K562 (cell line): ENCODE measurements around the gene KLHDC7B. TPM values are rescaled to one million over a fixed set of nuclear protein-coding genes. Genes with fewer than 3 reads are reported as not detected.

Experiments used
- ATAC-seq: fragments of 200-7000 bp; cut with Tn5 transposase; 3 replicates; pipeline ENCODE4 v1.9.1; 2020; ENCODE audit warnings: moderate library complexity
- BruUV-seq: library from RNA; stranded (reverse); fragments of 400-500 nt; replicated peaks from 2 replicates; lab custom pipeline; 2021; lab: Mats Ljungman, UMichigan
- CTCF ChIA-PET: fragments of 300-600 bp; formaldehyde crosslinking; extraction: SDS; loops from one replicate; lab custom pipeline; 2021; ENCODE audit warnings: low intra/inter-chr PET ratio; lab: Yijun Ruan, JAX
- POLR2A ChIA-PET: fragments of 300-600, 350-650 bp; sonication (Branson Sonifier 250); formaldehyde crosslinking; extraction: SDS; loops from one replicate; lab custom pipeline; 2021; ENCODE audit warnings: antibody characterized with exemption, inconsistent platforms; lab: Yijun Ruan, JAX
- DNase-seq, 4 experiments: peaks; one replicate each; pipeline versions ENCODE4 v3.0.0 to v3.0.0-alpha.2; 2011 to 2018; ENCODE audit warnings: low spot score in 3 of 4, mixed read lengths in 3 of 4; ENCODE audit errors: extremely low read depth in 1 of 4
- FAIRE-seq: peaks from 2 replicates; lab custom pipeline; 2011; peaks lifted over from hg19 to GRCh38; lab: Jason Lieb, UNC
- H2AFZ ChIP-seq: 2 replicates; pipeline ENCODE4 v1.6.0; 2011; ENCODE audit warnings: low read depth, low read length, control low read depth, inconsistent platforms
- H3K27ac ChIP-seq: fragments of 200-600 bp; 3 replicates; pipeline ENCODE4 v1.8.0; 2011; ENCODE audit warnings: low read depth, mild to moderate bottlenecking, control low read depth, inconsistent platforms, low read length, moderate library complexity, mixed read lengths; ENCODE audit errors: extremely low read depth
- H3K27me3 ChIP-seq, 2 experiments: fragments of 300-600 bp in 1 of 2; 2 replicates in 1 of 2; 3 replicates in 1 of 2; pipeline versions ENCODE4 v1.6.0 to v1.8.0; 2011; ENCODE audit warnings: inconsistent platforms in 2 of 2, low read length in 2 of 2, mild to moderate bottlenecking in 1 of 2, mixed read lengths in 1 of 2, moderate library complexity in 1 of 2; ENCODE audit not compliant: control insufficient read depth in 2 of 2, insufficient read depth in 2 of 2
- H3K36me3 ChIP-seq: fragments of 300-600 bp; 3 replicates; pipeline ENCODE4 v1.8.0; 2011; ENCODE audit warnings: mild to moderate bottlenecking, low read length, inconsistent platforms; ENCODE audit not compliant: control insufficient read depth, insufficient read depth
- H3K4me1 ChIP-seq, 2 experiments: fragments of 200-600 bp in 1 of 2; replicated peaks in 1 of 2; 2 replicates in 1 of 2; 3 replicates in 1 of 2; pipeline versions ENCODE4 v1.5.1 to v1.8.0; 2011; ENCODE audit warnings: inconsistent platforms in 2 of 2, low read length in 2 of 2, mild to moderate bottlenecking in 1 of 2, mixed read lengths in 1 of 2, moderate library complexity in 1 of 2; ENCODE audit not compliant: control insufficient read depth in 2 of 2, insufficient read depth in 2 of 2
- H3K4me2 ChIP-seq: 2 replicates; pipeline ENCODE4 v1.6.1; 2011; ENCODE audit warnings: low read length, control low read depth, inconsistent platforms, mixed read lengths; ENCODE audit not compliant: insufficient read depth
- H3K4me3 ChIP-seq: fragments of 200-600 bp; sonication (generic), shearing (Covaris generic); 2 replicates; pipeline ENCODE4 v1.5.1; 2016; ENCODE audit warnings: control low read depth, inconsistent platforms
- H3K79me2 ChIP-seq: fragments of 200-600 bp; 3 replicates; pipeline ENCODE4 v1.8.0; 2011; ENCODE audit warnings: low read length, inconsistent platforms; ENCODE audit not compliant: control insufficient read depth, insufficient read depth
- H3K9ac ChIP-seq, 2 experiments: 2 replicates each; pipeline versions ENCODE4 v1.6.0 to v1.6.1; 2011; ENCODE audit warnings: low read depth in 2 of 2, low read length in 2 of 2, control low read depth in 1 of 2, inconsistent platforms in 1 of 2, mild to moderate bottlenecking in 1 of 2, mixed read lengths in 1 of 2; ENCODE audit not compliant: insufficient read depth in 1 of 2
- H3K9me1 ChIP-seq: one replicate; pipeline ENCODE4 v1.6.0; 2011; ENCODE audit warnings: inconsistent platforms, mild to moderate bottlenecking, low read length, moderate library complexity; ENCODE audit not compliant: control insufficient read depth, insufficient read depth
- H3K9me3 ChIP-seq: replicated peaks from 2 replicates; pipeline ENCODE4 v1.5.1; 2011; ENCODE audit warnings: low read depth, low read length, inconsistent platforms; ENCODE audit not compliant: control insufficient read depth, insufficient read depth
- H4K20me1 ChIP-seq: replicated peaks from 2 replicates; pipeline ENCODE4 v1.6.1; 2011; ENCODE audit warnings: low read length, inconsistent platforms, mixed read lengths; ENCODE audit not compliant: control insufficient read depth, insufficient read depth
- CHD1 ChIP-seq: fragments of 200-600 bp; sonication (generic); IDR thresholded peaks from one replicate; pipeline ENCODE4 v1.6.1; 2012; ENCODE audit warnings: mild to moderate bottlenecking, moderate library complexity, low read length, inconsistent platforms
- DACH1 ChIP-seq: fragments of 450-650 bp; IDR thresholded peaks from 2 replicates; pipeline ENCODE4 v1.6.1; 2018; ENCODE audit not compliant: partially characterized antibody
- MAZ ChIP-seq, 2 experiments: fragments of 450-650 bp in 1 of 2; sonication (generic) in 1 of 2; formaldehyde crosslinking; IDR thresholded peaks in 1 of 2; conservative IDR thresholded peaks in 1 of 2; 2 replicates each; pipeline versions ENCODE4 v1.4.0 to v1.5.0; 2020; ENCODE audit warnings: mild to moderate bottlenecking in 1 of 2, missing genetic modification reagents in 1 of 2
- RBM25 ChIP-seq: fragments of 200-400 bp; formaldehyde crosslinking; IDR thresholded peaks from 2 replicates; pipeline ENCODE4 v1.6.1; 2018; ENCODE audit warnings: low read length, low read depth, moderate library complexity; ENCODE audit not compliant: severe bottlenecking
- SP1 ChIP-seq: sonication (generic); formaldehyde crosslinking; IDR thresholded peaks from 2 replicates; pipeline ENCODE4 v1.8.1; 2022; ENCODE audit warnings: mild to moderate bottlenecking, missing genetic modification reagents
- SREBF1 ChIP-seq: fragments of 150-350 bp; IDR thresholded peaks from 2 replicates; pipeline ENCODE4 v1.6.1; 2014; ENCODE audit warnings: antibody characterized with exemption, low read depth, low read length, borderline replicate concordance
- WGBS: fragments of 100-300 bp; shearing (Covaris generic); methylation state at CpG from one replicate; pipeline ENCODE4 v1.1.6; 2016; ENCODE audit warnings: low coverage, mixed read lengths; ENCODE audit not compliant: insufficient coverage; ENCODE audit errors: missing lambda C conversion rate; 5-methylcytosine and 5-hydroxymethylcytosine counted together
- in situ Hi-C: fragments of 300-500 bp; cut with MboI; formaldehyde crosslinking; loops from 4 replicates; pipeline ENCODE4 v1.15.0; 2018; ENCODE audit warnings: inconsistent platforms, mixed read lengths
- intact Hi-C: fragments of 100-400 bp; cut with micrococcal nuclease; formaldehyde crosslinking; loops from 2 replicates; pipeline ENCODE4 v1.14.2; 2022
- polyA plus RNA-seq, 8 experiments: library from polyadenylated mRNA; depleted of rRNA in 4 of 8; stranded (reverse) in 5 of 8; unstranded in 3 of 8; fragments of >200 nt; fragmentation: Nextera tagmentation in 2 of 8; fragmentation: Illumina TruSeq in 1 of 8; extraction: Ambion mirVana in 2 of 8; extraction: Trizol in 1 of 8; gene quantifications; 2 replicates each; pipeline versions ENCODE4 v1.2.1 to v1.2.3, GENCODE V29; 2011 to 2014; ENCODE audit warnings: inconsistent platforms in 1 of 8, missing spikeins in 1 of 8
- total RNA-seq, 7 experiments: library from RNA; depleted of rRNA in 6 of 7; stranded (reverse); fragments of >200 nt in 6 of 7; fragmentation: Illumina TruSeq in 2 of 7; extraction: Trizol in 2 of 7; gene quantifications; 2 replicates each; pipeline versions ENCODE4 v1.2.1 to v1.2.3, GENCODE V29; 2011 to 2021; ENCODE audit warnings: low replicate concordance in 1 of 7

The KLHDC7B gene
- total and polyA plus RNA-seq, 9 of the 15 experiments (the other 6 are each of a cell fraction or from before 2014, with no cell fraction given), result 0.04 to 0.22 (median 0.05) TPM; not detected in 4

DNA sequence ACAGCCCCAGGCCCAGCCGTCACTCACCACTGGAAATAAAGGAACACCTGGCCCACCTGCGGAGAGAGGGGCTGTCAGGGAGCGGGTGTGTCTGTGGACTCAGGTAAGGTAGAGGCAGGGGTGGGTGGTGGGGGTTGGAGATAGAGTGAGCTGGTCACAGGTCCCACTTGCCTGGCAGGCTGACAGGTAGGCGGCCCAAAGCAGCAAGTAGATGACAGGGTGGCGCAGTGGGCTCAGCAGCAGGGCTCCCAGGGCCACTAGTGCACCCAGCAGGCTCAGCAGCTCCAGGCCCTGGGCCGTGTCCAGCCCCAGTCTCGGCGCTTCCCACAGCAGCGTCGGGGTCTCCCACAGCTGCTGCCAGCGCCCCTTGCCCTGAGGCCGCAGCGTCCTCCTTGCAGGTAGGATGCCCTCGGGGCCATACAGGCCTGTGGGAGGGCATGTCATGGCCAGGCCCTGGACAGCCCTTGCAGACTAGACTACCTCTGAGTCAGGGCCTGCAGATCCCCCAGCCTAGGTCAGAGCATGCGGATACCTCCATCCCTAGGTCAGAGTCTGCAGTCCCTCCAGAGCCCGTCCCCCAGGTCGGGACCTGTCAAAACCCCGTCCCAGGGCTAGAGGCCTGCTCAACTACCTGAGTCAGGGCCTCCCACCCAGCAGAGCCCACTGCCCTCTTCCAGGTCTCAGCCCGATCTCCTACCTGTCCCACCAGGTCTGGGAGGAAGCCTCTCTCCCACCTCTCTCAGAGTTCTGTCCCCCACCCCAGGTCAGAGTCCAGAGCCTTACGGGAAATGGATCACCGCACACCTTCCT, 38.9 kb upstream of the KLHDC7B start:
- intact Hi-C loops (no loop called here), in situ Hi-C loops (no loop called here)
- TSS peak; percentile 75 for BruUV-seq
- Histone ChIP-seq H3K27ac (peak overlapping the region; percentile 74), H3K79me2 (peaks cover 38% of the 10 kb centered on the region), H3K9ac (peak overlapping the region; percentile 85 to 96), H3K4me2 (peak overlapping the region; percentile 91), H3K4me3 (peak overlapping the region; percentile 87), H4K20me1 (no peaks in the 10 kb centered on the region), H3K9me1 (no peaks in the 10 kb centered on the region), H3K9me3 (no peaks in the 10 kb centered on the region), H3K27me3 (no peaks in the 10 kb centered on the region), H3K36me3 (peaks cover 29% of the 10 kb centered on the region; the same call in 1 of the 3 replicates), H3K4me1 (peaks cover 0 to 27% of the 10 kb centered on the region in 2 experiments; a peak in 3 of 5 replicates), H2AFZ (peak overlapping the region; percentile 93)
- CTCF ChIA-PET, result no interaction called here
- POLR2A ChIA-PET, result interaction anchor here (0.6 to 5.7 kb wide), 3 partner anchors 10 to 317 kb away, joined by 3 to 65 read pairs (median 4); partner anchors contain the start of gene SCO2
- FAIRE-seq, result no peak
- peak in 3 of 4 experiments; percentile 21 to 23 (median 21) for DNase-seq
- peak; percentile 36 for ATAC-seq
- WGBS, result 22% methylated on average over 6 of the region's 21 CpGs
- TF ChIP-seq DACH1, result no peak
- no peak for TF ChIP-seq SREBF1
- TF ChIP-seq MAZ (CRISPR knock-in tag; conservative IDR thresholded peaks at IDR 0.05 in 1 of 2, IDR thresholded peaks at IDR 0.05 in 1 of 2), result 0 out of 4 replicates have a peak, but pooled peaks of 1 of the 2 experiments have one; percentile 13
- TF ChIP-seq SP1 (CRISPR knock-in tag), result peak; percentile 25; the same call in 1 of the 2 replicates
- no peak for TF ChIP-seq RBM25
- TF ChIP-seq CHD1, result peak; percentile 49
